Measurements from ENCODE around the gene KANSL1L. TPM values are rescaled to one million over a fixed set of nuclear protein-coding genes. Genes with fewer than 3 reads are reported as not detected.

KANSL1L gene
- 32.7 and 32.8 TPM in 2 replicates for total RNA-seq
- long read RNA-seq, partial matches to known transcripts, result 0 of 8 reads
- long read RNA-seq, other reads (novel, unspliced or antisense), result 7 of 8 reads

DNA sequence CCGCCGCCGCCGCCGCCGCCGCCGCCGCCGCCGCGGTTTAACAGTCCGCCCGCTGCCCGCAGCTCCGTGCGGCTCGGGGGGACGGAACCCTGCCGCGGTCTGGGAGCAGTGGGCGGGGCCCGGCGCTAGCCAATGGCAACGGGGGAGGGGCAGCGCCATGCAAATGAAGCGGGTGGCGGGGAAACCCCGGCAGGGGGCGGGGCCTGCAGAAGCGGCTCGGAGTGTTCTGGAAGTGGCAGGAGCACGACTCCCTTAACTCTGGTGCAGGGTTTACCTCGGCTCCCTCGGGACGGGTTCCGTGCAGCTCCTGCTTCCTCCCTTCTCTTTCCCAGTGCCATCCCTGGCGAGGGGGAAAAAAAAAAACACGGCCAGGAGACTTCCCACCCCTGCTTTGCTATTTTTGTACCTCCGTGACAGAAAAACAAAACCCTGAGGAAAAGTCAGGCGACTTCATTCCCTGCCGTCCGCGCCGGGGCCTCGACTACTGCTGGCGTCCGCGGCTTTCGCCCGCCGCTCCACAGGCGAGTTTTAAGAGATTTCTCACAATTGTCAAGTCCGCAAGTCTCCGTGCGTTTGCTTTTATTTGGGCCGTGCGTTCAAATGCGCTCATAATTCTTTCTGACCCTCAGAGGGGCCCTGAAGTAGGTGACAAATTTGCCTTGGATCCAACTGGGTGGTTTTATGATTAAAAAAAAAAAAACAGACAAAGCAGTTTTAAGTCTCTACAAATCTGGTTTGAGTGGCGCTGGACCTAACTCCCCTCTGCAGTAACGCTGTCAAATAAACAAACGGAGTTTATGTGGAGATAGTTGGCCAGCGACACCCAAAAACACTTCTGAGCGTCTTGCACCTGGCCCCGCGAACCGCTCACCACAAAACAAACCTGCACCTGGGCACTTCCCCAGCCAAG lies at the start of gene KANSL1L:
KANSL1L (minus strand) TSS at position 101 of the 910 bp plus-strand sequence. CDS start 16,827 bp downstream, outside the sequence.
- peak within 1 kb of the TSS; percentile 99 for H3K4me3 Mint-ChIP-seq (ENCODE audit: low read depth)
- no peaks in the 10 kb centered on the region for H3K9me3 Mint-ChIP-seq (ENCODE audit: low read depth)
- DNase-seq (ENCODE audit: low spot score, unreplicated experiment), result peak; percentile 99
- peak within 1 kb of the TSS; percentile 98 for H3K27ac Mint-ChIP-seq
- H3K27me3 Mint-ChIP-seq, result no peaks in the 10 kb centered on the region
- TF ChIP-seq CTCF (IDR thresholded peaks at IDR 0.05; ENCODE audit: unreplicated experiment), result no peak
- H3K36me3 Mint-ChIP-seq (ENCODE audit: insufficient read depth), result no peaks in the 10 kb centered on the region
- peaks cover 25% of the 10 kb centered on the region for H3K4me1 Mint-ChIP-seq (ENCODE audit: low read depth)

GRCh38 chr2:210215120-210215519 lies 43.9 kb upstream of the KANSL1L start:
- no peak overlapping the region for H3K4me3 Mint-ChIP-seq (ENCODE audit: low read depth)
- no peaks in the 10 kb centered on the region for H3K9me3 Mint-ChIP-seq (ENCODE audit: low read depth)
- TF ChIP-seq CTCF (IDR thresholded peaks at IDR 0.05; ENCODE audit: unreplicated experiment), result no peak
- DNase-seq (ENCODE audit: low spot score, unreplicated experiment), result no peak
- H3K36me3 Mint-ChIP-seq (ENCODE audit: insufficient read depth), result no peaks in the 10 kb centered on the region
- no peak overlapping the region for H3K27ac Mint-ChIP-seq
- H3K27me3 Mint-ChIP-seq, result no peaks in the 10 kb centered on the region
- no peaks in the 10 kb centered on the region for H3K4me1 Mint-ChIP-seq (ENCODE audit: low read depth)

GRCh38 chr2:210210185-210210584 lies 39.0 kb upstream of the KANSL1L start:
- Mint-ChIP-seq H3K27ac (no peak overlapping the region), H3K9me3 (ENCODE audit: low read depth) (no peaks in the 10 kb centered on the region), H3K36me3 (ENCODE audit: insufficient read depth) (no peaks in the 10 kb centered on the region), H3K4me3 (ENCODE audit: low read depth) (no peak overlapping the region), H3K4me1 (ENCODE audit: low read depth) (no peaks in the 10 kb centered on the region), H3K27me3 (no peaks in the 10 kb centered on the region)
- no peak for DNase-seq (ENCODE audit: low spot score, unreplicated experiment)
- TF ChIP-seq CTCF (IDR thresholded peaks at IDR 0.05; ENCODE audit: unreplicated experiment), result no peak

GRCh38 chr2:210207929-210208328 lies 36.7 kb upstream of the KANSL1L start:
- no peak for TF ChIP-seq CTCF (IDR thresholded peaks at IDR 0.05; ENCODE audit: unreplicated experiment)
- H3K4me3 Mint-ChIP-seq (ENCODE audit: low read depth), result no peak overlapping the region
- H3K27ac Mint-ChIP-seq, result no peak overlapping the region
- H3K4me1 Mint-ChIP-seq (ENCODE audit: low read depth), result no peaks in the 10 kb centered on the region
- no peaks in the 10 kb centered on the region for H3K36me3 Mint-ChIP-seq (ENCODE audit: insufficient read depth)
- DNase-seq (ENCODE audit: low spot score, unreplicated experiment), result no peak
- H3K9me3 Mint-ChIP-seq (ENCODE audit: low read depth), result no peaks in the 10 kb centered on the region
- H3K27me3 Mint-ChIP-seq, result no peaks in the 10 kb centered on the region

- Mint-ChIP-seq H3K4me3 (ENCODE audit: low read depth) (no peak overlapping the region), H3K36me3 (ENCODE audit: insufficient read depth) (no peaks in the 10 kb centered on the region), H3K9me3 (ENCODE audit: low read depth) (no peaks in the 10 kb centered on the region), H3K27ac (no peak overlapping the region), H3K4me1 (ENCODE audit: low read depth) (no peaks in the 10 kb centered on the region), H3K27me3 (no peaks in the 10 kb centered on the region)
- no peak for TF ChIP-seq CTCF (IDR thresholded peaks at IDR 0.05; ENCODE audit: unreplicated experiment)
- no peak for DNase-seq (ENCODE audit: low spot score, unreplicated experiment)
Measured at GRCh38 chr2:210203558-210203957, 32.3 kb upstream of the KANSL1L start.
